Loucy (cell line): ENCODE results near the gene TSPEAR.

ENCODE experiments used
- H2AFZ ChIP-seq: fragments of 200-600 bp; sonication (generic); 2 replicates; pipeline ENCODE4 v1.6.0; 2016; ENCODE audit warnings: antibody characterized with exemption, mild to moderate bottlenecking, low read length, moderate library complexity
- H3F3A ChIP-seq: fragments of 200-600 bp; 2 replicates; pipeline ENCODE4 v1.6.0; 2016; ENCODE audit warnings: antibody characterized with exemption, low read depth, mild to moderate bottlenecking
- H3K27me3 ChIP-seq: fragments of 200-600 bp; sonication (generic); 2 replicates; pipeline ENCODE4 v1.6.1; 2014; ENCODE audit warnings: low read length, mild to moderate bottlenecking; ENCODE audit not compliant: insufficient read depth, poor library complexity, severe bottlenecking
- H3K36me3 ChIP-seq: fragments of 200-600 bp; sonication (generic); 2 replicates; pipeline ENCODE4 v1.6.1; 2016; ENCODE audit warnings: low read length; ENCODE audit not compliant: insufficient read depth
- H3K4me1 ChIP-seq: fragments of 200-600 bp; sonication (generic); 2 replicates; pipeline ENCODE4 v1.5.1; 2014; ENCODE audit warnings: low read length, mild to moderate bottlenecking; ENCODE audit not compliant: insufficient read depth, poor library complexity, severe bottlenecking
- H3K4me2 ChIP-seq: fragments of 200-600 bp; sonication (generic); 2 replicates; pipeline ENCODE4 v1.6.0; 2014; ENCODE audit warnings: antibody characterized with exemption, low read length, low read depth, mild to moderate bottlenecking; ENCODE audit not compliant: poor library complexity, severe bottlenecking
- H3K4me3 ChIP-seq: fragments of 200-600 bp; sonication (generic); 2 replicates; pipeline ENCODE4 v1.5.1; 2014; ENCODE audit warnings: low read length, mild to moderate bottlenecking, mixed read lengths; ENCODE audit not compliant: poor library complexity, severe bottlenecking
- H3K79me2 ChIP-seq: fragments of 200-600 bp; sonication (generic); 2 replicates; pipeline ENCODE4 v1.6.1; 2014; ENCODE audit warnings: low read length; ENCODE audit not compliant: insufficient read depth
- H3K9ac ChIP-seq: fragments of 200-600 bp; sonication (generic); 2 replicates; pipeline ENCODE4 v1.6.0; 2014; ENCODE audit warnings: mild to moderate bottlenecking, low read depth, low read length, moderate library complexity; ENCODE audit not compliant: poor library complexity, severe bottlenecking
- H3K9me2 ChIP-seq: fragments of 200-600 bp; sonication (generic); replicated peaks from 2 replicates; pipeline ENCODE4 v1.6.1; 2016; ENCODE audit warnings: low read depth, low read length, mixed read lengths
- H3K9me3 ChIP-seq: fragments of 200-600 bp; sonication (generic); 2 replicates; pipeline ENCODE4 v1.6.1; 2014; ENCODE audit warnings: mild to moderate bottlenecking, antibody characterized with exemption, low read length, low read depth; ENCODE audit not compliant: insufficient read depth
- H4K20me1 ChIP-seq: fragments of 200-600 bp; sonication (generic); 2 replicates; pipeline ENCODE4 v1.6.0; 2014; ENCODE audit warnings: antibody characterized with exemption, low read length, mild to moderate bottlenecking; ENCODE audit not compliant: insufficient read depth, poor library complexity, severe bottlenecking
- CTCF ChIP-seq: fragments of 200-600 bp; sonication (generic); conservative IDR thresholded peaks from 2 replicates; pipeline ENCODE4 v1.5.1; 2014; ENCODE audit warnings: mild to moderate bottlenecking, antibody characterized with exemption, low read length
- EZH2phosphoT487 ChIP-seq: fragments of 200-600 bp; IDR thresholded peaks from 2 replicates; pipeline ENCODE4 v1.6.1; 2018; ENCODE audit warnings: antibody characterized with exemption, mild to moderate bottlenecking, moderate library complexity, borderline replicate concordance

Gene TSPEAR

DNA sequence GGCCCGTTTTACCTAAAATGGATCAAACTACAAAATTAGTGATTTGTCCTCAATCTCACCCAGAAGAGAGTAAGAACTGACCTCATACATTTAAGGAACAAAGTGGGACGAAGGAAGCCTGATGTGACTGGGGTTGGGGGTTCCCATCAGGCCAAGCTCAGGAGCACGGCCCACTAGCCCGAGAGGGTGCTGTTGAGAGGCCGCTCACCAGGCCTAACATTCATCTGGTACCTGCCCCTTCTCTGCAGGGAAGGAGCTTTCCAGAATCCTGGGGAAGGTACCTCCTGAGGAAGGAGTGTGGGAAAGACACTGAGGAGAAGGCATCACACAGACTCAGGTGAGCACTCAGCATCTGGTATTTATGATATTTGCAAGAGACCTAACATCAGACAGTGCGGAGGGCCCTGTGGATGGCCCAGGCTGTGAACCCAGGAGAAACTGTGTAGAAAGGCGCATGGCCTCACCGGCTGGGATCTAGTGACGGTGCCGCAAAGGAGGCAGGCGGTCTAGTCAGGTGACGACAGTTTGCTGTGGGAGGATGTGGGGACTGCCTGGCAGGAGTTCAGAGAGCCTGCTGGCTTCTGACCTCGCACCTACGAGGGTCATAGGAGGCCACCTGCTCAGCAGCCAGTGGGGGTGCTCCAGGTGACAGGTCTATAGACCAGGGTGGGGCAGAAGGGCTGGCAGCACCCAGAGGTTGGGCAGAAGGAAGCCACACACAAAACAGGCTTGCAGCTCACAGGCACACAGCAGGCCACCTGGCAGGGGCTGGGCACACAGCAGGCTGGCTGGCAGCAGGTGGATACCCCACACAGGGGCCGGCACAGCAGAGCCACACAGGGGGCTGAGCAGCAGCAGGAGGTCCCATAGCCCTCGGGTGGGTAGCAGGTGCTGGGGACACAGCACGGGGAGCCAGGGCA, 57.5 kb downstream of the TSPEAR start:
- peaks cover 5% of the 10 kb centered on the region; the same call in 1 of the 2 replicates for H3K9me3 ChIP-seq
- H3K4me3 ChIP-seq = no peak overlapping the region
- no peaks in the 10 kb centered on the region for H3F3A ChIP-seq
- no peaks in the 10 kb centered on the region for H3K36me3 ChIP-seq
- no peak overlapping the region for H3K4me2 ChIP-seq
- no peaks in the 10 kb centered on the region for H3K79me2 ChIP-seq
- H3K9ac ChIP-seq = no peak overlapping the region
- TF ChIP-seq EZH2phosphoT487 (no peak), CTCF (no peak)
- no peak overlapping the region for H2AFZ ChIP-seq
- H3K27me3 ChIP-seq = no peaks in the 10 kb centered on the region
- no peaks in the 10 kb centered on the region for H3K9me2 ChIP-seq
- no peaks in the 10 kb centered on the region for H3K4me1 ChIP-seq
- H4K20me1 ChIP-seq = no peaks in the 10 kb centered on the region

DNA sequence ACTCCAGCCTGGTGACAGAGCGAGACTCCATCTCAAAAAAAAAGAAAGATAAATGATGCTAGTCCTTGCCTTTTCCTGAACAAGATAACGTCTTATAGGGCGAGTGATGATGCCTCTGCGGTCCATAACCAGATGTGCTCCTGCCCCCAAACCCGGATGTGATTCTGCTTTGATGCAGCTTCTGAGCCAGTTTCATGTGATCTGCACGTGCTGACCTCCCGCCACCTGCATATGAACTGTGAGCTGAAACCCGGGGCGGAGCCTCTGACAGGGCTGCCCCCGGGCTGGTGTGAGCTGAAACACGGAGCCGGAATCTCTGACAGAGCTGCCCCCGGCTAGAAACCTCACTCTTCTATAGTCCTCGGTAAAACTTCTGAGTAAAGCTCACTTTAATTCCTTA, 58.2 kb downstream of the TSPEAR start:
- peaks cover 5% of the 10 kb centered on the region; the same call in 1 of the 2 replicates for H3K9me3 ChIP-seq
- H3K4me1 ChIP-seq = no peaks in the 10 kb centered on the region
- H4K20me1 ChIP-seq = no peaks in the 10 kb centered on the region
- no peaks in the 10 kb centered on the region for H3K9me2 ChIP-seq
- H3K36me3 ChIP-seq = no peaks in the 10 kb centered on the region
- no peaks in the 10 kb centered on the region for H3F3A ChIP-seq
- no peaks in the 10 kb centered on the region for H3K27me3 ChIP-seq
- no peak overlapping the region for H3K9ac ChIP-seq
- no peaks in the 10 kb centered on the region for H3K79me2 ChIP-seq
- TF ChIP-seq CTCF (no peak), EZH2phosphoT487 (no peak)
- no peak overlapping the region for H3K4me2 ChIP-seq
- H2AFZ ChIP-seq = no peak overlapping the region
- H3K4me3 ChIP-seq = no peak overlapping the region

DNA sequence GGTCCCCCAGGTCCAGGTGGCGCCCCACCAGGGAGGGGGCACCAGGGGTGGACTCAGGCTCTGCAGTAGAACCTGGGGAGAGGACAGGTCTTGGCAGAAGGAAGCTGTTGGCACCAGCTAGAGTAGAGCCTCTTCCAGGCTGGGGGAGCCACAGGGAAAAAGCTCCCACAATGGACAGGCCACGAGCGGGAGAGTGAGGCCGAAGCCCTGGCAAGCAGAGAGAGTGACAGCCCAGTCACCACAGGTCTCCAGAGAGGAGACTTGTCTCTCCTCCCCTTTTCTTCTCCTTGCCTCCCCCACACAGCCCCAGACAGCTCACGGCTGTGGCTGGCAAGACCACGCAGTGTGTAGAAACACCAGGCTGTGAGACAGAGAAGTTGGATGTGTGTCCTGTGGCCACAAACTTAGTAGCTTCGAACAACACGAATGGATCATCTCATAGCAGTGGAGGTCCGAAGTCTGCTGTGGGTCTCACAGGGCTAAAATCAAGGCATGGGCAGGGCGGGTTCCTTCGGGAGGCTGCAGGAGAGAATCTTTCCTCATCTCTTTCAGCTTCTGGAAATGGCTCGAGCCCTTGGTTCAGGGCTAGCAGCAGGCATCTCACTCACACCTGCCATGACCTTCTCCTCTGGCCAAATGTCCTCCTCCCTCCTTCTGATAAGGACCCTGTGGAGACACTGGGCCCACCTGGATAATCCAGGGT, 60.2 kb downstream of the TSPEAR start:
- H2AFZ ChIP-seq = no peak overlapping the region
- H3K9ac ChIP-seq = no peak overlapping the region
- H3K9me3 ChIP-seq = peaks cover 1% of the 10 kb centered on the region; the same call in 1 of the 2 replicates
- H3K4me1 ChIP-seq = no peaks in the 10 kb centered on the region
- no peak overlapping the region for H3K4me3 ChIP-seq
- H3F3A ChIP-seq = no peaks in the 10 kb centered on the region
- no peaks in the 10 kb centered on the region for H3K9me2 ChIP-seq
- H3K27me3 ChIP-seq = no peaks in the 10 kb centered on the region
- TF ChIP-seq EZH2phosphoT487 (no peak), CTCF (no peak)
- H3K36me3 ChIP-seq = no peaks in the 10 kb centered on the region
- no peaks in the 10 kb centered on the region for H3K79me2 ChIP-seq
- H3K4me2 ChIP-seq = no peak overlapping the region
- no peaks in the 10 kb centered on the region for H4K20me1 ChIP-seq
